ENCODE measurements around the gene ZXDA. TPM values are rescaled to one million over a fixed set of nuclear protein-coding genes. Genes with fewer than 3 reads are reported as not detected.
"Not testable (repeated sequence)": the region's sequence is repeated elsewhere in the genome, so short reads cannot be mapped to it uniquely, and the experiment has no call there.

The ZXDA gene, protein sequence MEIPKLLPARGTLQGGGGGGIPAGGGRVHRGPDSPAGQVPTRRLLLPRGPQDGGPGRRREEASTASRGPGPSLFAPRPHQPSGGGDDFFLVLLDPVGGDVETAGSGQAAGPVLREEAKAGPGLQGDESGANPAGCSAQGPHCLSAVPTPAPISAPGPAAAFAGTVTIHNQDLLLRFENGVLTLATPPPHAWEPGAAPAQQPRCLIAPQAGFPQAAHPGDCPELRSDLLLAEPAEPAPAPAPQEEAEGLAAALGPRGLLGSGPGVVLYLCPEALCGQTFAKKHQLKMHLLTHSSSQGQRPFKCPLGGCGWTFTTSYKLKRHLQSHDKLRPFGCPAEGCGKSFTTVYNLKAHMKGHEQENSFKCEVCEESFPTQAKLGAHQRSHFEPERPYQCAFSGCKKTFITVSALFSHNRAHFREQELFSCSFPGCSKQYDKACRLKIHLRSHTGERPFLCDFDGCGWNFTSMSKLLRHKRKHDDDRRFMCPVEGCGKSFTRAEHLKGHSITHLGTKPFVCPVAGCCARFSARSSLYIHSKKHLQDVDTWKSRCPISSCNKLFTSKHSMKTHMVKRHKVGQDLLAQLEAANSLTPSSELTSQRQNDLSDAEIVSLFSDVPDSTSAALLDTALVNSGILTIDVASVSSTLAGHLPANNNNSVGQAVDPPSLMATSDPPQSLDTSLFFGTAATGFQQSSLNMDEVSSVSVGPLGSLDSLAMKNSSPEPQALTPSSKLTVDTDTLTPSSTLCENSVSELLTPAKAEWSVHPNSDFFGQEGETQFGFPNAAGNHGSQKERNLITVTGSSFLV
- 10 to 100 TPM in 2 of 4 donors, 1 to 10 TPM in 2; 4.4 to 19.9 (median 12.1) TPM for total RNA-seq

DNA sequence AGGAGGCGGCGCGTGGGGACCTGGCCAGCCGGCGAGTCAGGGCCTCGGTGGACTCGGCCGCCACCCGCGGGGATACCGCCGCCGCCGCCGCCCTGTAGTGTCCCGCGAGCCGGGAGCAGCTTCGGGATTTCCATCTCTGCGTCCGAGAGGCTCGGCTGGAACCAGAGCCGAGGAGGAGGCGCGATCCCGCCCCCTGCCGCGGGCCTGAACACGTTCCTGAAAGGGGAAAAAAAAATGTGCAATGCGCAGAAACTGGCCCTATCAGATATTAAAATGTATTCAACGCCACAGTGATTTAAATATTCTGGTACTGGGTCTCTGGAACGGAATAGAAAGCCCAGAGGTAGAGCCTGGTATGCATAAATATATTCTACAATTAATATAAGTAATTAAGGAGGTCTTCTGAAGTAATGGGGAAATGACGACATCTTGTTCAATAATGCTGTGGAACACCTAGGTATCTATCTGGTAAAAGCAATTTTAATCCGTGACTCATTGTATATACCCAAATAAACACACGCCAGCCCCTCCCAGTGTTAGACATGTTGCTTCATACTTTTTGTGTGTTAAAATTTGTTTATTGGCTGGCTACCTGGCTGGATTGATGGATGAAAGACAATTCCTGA lies at the start of gene ZXDA:
Gene ZXDA, minus strand, starts transcription at position 172 of the 626 bp plus-strand sequence. Its CDS starts 38 bp downstream, at position 134.
- H3K36me3 ChIP-seq; intact Hi-C loops (cut with DNase I; ENCODE audit: low total_unique reads); DNase-seq; H3K4me1 ChIP-seq; H3K27me3 ChIP-seq; H3K9me3 ChIP-seq: not testable (repeated sequence)
- Histone ChIP-seq H3K27ac (peak within 1 kb of the TSS; percentile 91 to 96), H3K4me3 (peak within 1 kb of the TSS; percentile 29 to 45)

DNA sequence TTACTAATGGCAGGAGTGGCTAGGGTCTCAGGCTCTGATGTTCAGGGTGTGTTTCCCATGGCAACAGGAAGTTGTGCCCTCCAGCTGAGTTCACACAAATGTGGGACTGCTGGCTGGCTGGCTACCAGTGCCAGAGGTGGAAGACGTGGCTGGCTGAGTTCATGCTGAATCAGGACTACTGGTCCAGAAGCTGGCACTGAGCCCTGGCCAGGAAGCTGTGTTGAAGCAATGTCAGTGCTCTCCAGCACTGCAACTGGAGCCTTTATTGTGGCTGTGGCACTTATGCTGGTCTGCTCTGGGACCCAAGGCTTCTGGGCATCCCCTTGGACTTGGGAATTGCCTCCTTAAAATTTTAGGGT lies 42.0 kb upstream of the ZXDA start:
- Histone ChIP-seq H3K4me1 (no peaks in the 10 kb centered on the region), H3K27ac (no peak overlapping the region), H3K36me3 (no peaks in the 10 kb centered on the region), H3K4me3 (no peak overlapping the region), H3K9me3 (no peaks in the 10 kb centered on the region), H3K27me3 (no peaks in the 10 kb centered on the region)
- intact Hi-C loops (cut with DNase I; ENCODE audit: low total_unique reads), result no loop called here
- DNase-seq, result peak in 1 of 2 donors; percentile 28
- TF ChIP-seq, protein P1, sequence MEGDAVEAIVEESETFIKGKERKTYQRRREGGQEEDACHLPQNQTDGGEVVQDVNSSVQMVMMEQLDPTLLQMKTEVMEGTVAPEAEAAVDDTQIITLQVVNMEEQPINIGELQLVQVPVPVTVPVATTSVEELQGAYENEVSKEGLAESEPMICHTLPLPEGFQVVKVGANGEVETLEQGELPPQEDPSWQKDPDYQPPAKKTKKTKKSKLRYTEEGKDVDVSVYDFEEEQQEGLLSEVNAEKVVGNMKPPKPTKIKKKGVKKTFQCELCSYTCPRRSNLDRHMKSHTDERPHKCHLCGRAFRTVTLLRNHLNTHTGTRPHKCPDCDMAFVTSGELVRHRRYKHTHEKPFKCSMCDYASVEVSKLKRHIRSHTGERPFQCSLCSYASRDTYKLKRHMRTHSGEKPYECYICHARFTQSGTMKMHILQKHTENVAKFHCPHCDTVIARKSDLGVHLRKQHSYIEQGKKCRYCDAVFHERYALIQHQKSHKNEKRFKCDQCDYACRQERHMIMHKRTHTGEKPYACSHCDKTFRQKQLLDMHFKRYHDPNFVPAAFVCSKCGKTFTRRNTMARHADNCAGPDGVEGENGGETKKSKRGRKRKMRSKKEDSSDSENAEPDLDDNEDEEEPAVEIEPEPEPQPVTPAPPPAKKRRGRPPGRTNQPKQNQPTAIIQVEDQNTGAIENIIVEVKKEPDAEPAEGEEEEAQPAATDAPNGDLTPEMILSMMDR (IDR thresholded peaks at IDR 0.05), result no peak
- no peak for TF ChIP-seq POLR2A (IDR thresholded peaks at IDR 0.05)

DNA sequence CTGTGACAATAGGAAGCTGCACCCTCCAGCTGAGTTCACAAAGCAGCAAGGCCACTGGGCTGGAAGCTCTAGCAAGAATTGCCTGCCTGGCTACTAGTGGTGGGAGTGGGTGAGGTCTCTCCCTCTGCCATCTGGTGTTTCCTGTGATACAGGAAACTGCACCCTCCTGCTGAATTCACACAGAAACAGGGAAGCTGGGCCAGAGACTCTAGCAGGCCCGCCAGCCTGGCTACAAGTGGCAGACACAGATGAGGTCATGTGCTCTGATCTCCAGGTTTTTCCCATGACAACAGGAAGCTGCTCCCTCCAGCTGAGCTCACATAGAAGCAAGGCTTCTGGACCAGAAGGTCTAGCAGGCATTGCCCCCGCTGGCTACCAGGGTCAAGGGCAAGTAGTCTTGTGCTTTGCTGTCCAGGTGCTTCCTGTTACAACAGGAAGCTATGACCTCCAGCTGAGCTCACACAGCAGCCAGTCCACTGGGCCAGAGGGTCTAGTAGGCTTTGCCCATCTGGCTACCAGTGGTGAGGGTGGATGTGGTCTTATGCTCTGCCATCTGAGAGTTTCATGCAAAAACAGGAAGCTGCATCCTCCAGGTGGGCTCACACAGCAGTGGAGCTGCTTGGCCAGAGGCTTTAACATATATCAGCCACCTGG lies 41.5 kb upstream of the ZXDA start:
- Histone ChIP-seq H3K27ac (no peak overlapping the region), H3K36me3 (no peaks in the 10 kb centered on the region), H3K4me3 (no peak overlapping the region), H3K9me3 (no peaks in the 10 kb centered on the region), H3K27me3 (no peaks in the 10 kb centered on the region), H3K4me1 (no peaks in the 10 kb centered on the region)
- peak in 1 of 2 donors; percentile 42 for DNase-seq
- intact Hi-C loops (cut with DNase I; ENCODE audit: low total_unique reads), result no loop called here
- no peak for TF ChIP-seq POLR2A (IDR thresholded peaks at IDR 0.05)

DNA sequence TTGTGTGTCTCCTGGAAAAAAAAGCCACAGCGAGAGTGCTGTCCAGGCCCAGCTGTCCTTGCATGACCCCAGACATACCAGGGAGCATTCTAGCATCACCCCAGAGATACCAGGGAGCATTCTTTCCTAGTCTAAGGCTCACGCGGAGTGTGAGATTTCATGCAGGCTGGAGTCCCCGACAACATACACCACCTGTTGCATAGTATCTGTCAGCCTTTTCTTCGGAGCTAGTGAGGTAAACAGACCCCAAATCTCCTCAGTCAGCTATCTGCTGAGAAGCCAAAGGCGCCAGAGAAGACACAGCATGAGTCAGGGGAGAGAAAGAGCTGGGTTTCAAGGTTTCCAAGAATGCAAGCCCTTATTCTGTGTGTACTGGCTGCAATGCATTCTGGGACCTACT lies 23.1 kb upstream of the ZXDA start:
- Histone ChIP-seq H3K27me3 (no peaks in the 10 kb centered on the region), H3K4me1 (no peaks in the 10 kb centered on the region), H3K4me3 (no peak overlapping the region), H3K36me3 (no peaks in the 10 kb centered on the region), H3K27ac (no peak overlapping the region), H3K9me3 (no peaks in the 10 kb centered on the region)
- TF ChIP-seq, protein P1 (IDR thresholded peaks at IDR 0.05), result no peak
- no peak for TF ChIP-seq POLR2A (IDR thresholded peaks at IDR 0.05)
- DNase-seq, result no peak
- intact Hi-C loops (cut with DNase I; ENCODE audit: low total_unique reads), result no loop called here

DNA sequence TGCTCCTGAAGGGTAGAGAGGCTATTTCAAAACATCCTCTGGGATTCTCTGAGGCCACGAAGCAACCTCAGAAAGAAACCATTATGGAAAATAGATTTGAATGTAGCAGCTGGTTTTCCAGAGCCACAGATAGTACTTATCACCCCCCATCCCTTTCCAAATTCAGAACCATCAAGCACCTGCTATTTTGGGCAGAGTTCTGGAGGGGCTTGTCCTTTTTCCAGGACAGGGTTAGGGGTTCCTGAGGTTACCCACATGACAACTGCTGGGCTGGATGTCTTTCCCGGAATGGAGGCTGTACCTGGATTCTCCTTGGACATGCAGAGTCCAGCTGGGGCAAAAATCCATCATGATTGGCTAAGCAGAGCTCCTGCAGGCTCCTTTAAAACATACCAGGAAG lies 22.0 kb upstream of the ZXDA start:
- Histone ChIP-seq H3K4me1 (no peaks in the 10 kb centered on the region), H3K36me3 (no peaks in the 10 kb centered on the region), H3K27ac (no peak overlapping the region), H3K9me3 (no peaks in the 10 kb centered on the region), H3K27me3 (no peaks in the 10 kb centered on the region), H3K4me3 (no peak overlapping the region)
- intact Hi-C loops (cut with DNase I; ENCODE audit: low total_unique reads), result no loop called here
- DNase-seq, result no peak
- no peak for TF ChIP-seq POLR2A (IDR thresholded peaks at IDR 0.05)

DNA sequence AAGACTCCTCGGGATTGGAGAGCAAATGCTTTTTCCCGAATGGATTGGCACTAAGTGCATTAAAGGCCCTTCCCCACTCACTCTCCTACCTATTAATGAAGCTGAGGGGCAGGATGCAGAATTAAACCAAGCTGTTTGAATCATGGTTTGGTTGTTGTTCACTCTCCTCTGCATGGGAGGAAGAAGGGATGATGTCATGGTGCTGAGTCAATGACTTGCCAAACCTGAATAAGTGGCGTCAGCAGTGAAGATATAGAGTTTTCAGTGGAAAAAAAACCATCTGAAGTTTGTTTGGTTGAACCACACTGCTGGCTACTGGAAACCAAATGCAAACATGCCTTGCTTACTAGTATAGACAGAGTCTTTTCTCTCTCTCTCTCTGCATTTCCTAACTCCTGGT lies 19.8 kb upstream of the ZXDA start:
- no peaks in the 10 kb centered on the region for H3K27me3 ChIP-seq
- intact Hi-C loops (cut with DNase I; ENCODE audit: low total_unique reads), result no loop called here
- no peaks in the 10 kb centered on the region for H3K9me3 ChIP-seq
- H3K4me1 ChIP-seq, result no peaks in the 10 kb centered on the region
- H3K36me3 ChIP-seq, result no peaks in the 10 kb centered on the region
- H3K27ac ChIP-seq, result no peak overlapping the region
- DNase-seq, result no peak
- H3K4me3 ChIP-seq, result no peak overlapping the region
- TF ChIP-seq, protein P1 (IDR thresholded peaks at IDR 0.05), result no peak
- TF ChIP-seq POLR2A (IDR thresholded peaks at IDR 0.05), result no peak

Measured in uterus (tissue), 4 donors.